Osteocyte (in vitro differentiated cells): ENCODE results near the gene EVC2. TPM values are rescaled to one million over a fixed set of nuclear protein-coding genes. Genes with fewer than 3 reads are reported as not detected.
"Not testable (repeated sequence)": the region's sequence is repeated elsewhere in the genome, so short reads cannot be mapped to it uniquely, and the experiment has no call there.

Source experiments
- DNase-seq: peaks from one replicate; pipeline ENCODE4 v3.0.0; 2021; ENCODE audit warnings: mixed read lengths; ENCODE audit not compliant: unreplicated experiment; ENCODE audit errors: extremely low spot score
- H3K27ac Mint-ChIP-seq: one replicate; pipeline ENCODE4 v1.8.0; 2021; ENCODE audit warnings: mild to moderate bottlenecking, mixed read lengths; ENCODE audit not compliant: unreplicated experiment
- H3K27me3 Mint-ChIP-seq: one replicate; pipeline ENCODE4 v1.8.0; 2021; ENCODE audit warnings: mixed read lengths; ENCODE audit not compliant: unreplicated experiment
- H3K36me3 Mint-ChIP-seq: one replicate; pipeline ENCODE4 v1.8.0; 2021; ENCODE audit warnings: mixed read lengths; ENCODE audit not compliant: unreplicated experiment
- H3K4me1 Mint-ChIP-seq: one replicate; pipeline ENCODE4 v1.8.0; 2021; ENCODE audit warnings: mixed read lengths; ENCODE audit not compliant: unreplicated experiment
- H3K4me3 Mint-ChIP-seq: one replicate; pipeline ENCODE4 v1.8.0; 2021; ENCODE audit warnings: mild to moderate bottlenecking, moderate library complexity, mixed read lengths; ENCODE audit not compliant: unreplicated experiment
- H3K9me3 Mint-ChIP-seq: one replicate; pipeline ENCODE4 v1.8.0; 2021; ENCODE audit warnings: mixed read lengths; ENCODE audit not compliant: unreplicated experiment
- CTCF ChIP-seq: fragments of 200-600 bp; sonication (generic); IDR thresholded peaks from 2 replicates; pipeline ENCODE4 v1.5.0; 2021; ENCODE audit warnings: antibody characterized with exemption, mild to moderate bottlenecking, moderate library complexity
- total RNA-seq: library from RNA; stranded (reverse); gene quantifications from 2 replicates; pipeline ENCODE4 v1.2.1, GENCODE V29; 2021

EVC2 gene
- total RNA-seq, 1 donor from 2014 or later: 3.1 TPM

- no peak for TF ChIP-seq CTCF
- Mint-ChIP-seq H3K9me3 (no peaks in the 10 kb centered on the region), H3K4me1 (peaks cover 3% of the 10 kb centered on the region), H3K27ac (no peak overlapping the region), H3K4me3 (no peak overlapping the region), H3K27me3 (no peaks in the 10 kb centered on the region), H3K36me3 (peaks cover 15% of the 10 kb centered on the region)
- DNase-seq: peak; percentile 65
These were observed 92.8 kb downstream of the EVC2 start for GRCh38 chr4:5615496-5616075.

- Mint-ChIP-seq H3K27me3 (peaks cover 3% of the 10 kb centered on the region), H3K9me3 (no peaks in the 10 kb centered on the region), H3K36me3 (peaks cover 14% of the 10 kb centered on the region), H3K4me3 (no peak overlapping the region), H3K27ac (no peak overlapping the region), H3K4me1 (peaks cover 3% of the 10 kb centered on the region)
- no peak for DNase-seq
- TF ChIP-seq CTCF: no peak
These were observed 96.6 kb downstream of the EVC2 start for GRCh38 chr4:5611750-5612149.

- Mint-ChIP-seq H3K4me3 (no peak overlapping the region), H3K36me3 (peaks cover 6% of the 10 kb centered on the region), H3K27me3 (peaks cover 3% of the 10 kb centered on the region), H3K4me1 (peaks cover 3% of the 10 kb centered on the region), H3K27ac (no peak overlapping the region), H3K9me3 (no peaks in the 10 kb centered on the region)
- no peak for DNase-seq
- no peak for TF ChIP-seq CTCF
These were observed 98.9 kb downstream of the EVC2 start for GRCh38 chr4:5609306-5610007.

- not testable (repeated sequence) for DNase-seq, H3K27me3 Mint-ChIP-seq, H3K4me1 Mint-ChIP-seq, H3K4me3 Mint-ChIP-seq, H3K27ac Mint-ChIP-seq
- peaks cover 15% of the 10 kb centered on the region for H3K9me3 Mint-ChIP-seq
- peaks cover 15% of the 10 kb centered on the region for H3K36me3 Mint-ChIP-seq
These were observed 114.5 kb downstream of the EVC2 start for GRCh38 chr4:5593828-5594227.

GRCh38 chr4:5592272-5592671, 116.1 kb downstream of the EVC2 start:
- H3K9me3 Mint-ChIP-seq: peaks cover 23% of the 10 kb centered on the region
- H3K4me3 Mint-ChIP-seq: no peak overlapping the region
- H3K4me1 Mint-ChIP-seq: no peaks in the 10 kb centered on the region
- no peak for TF ChIP-seq CTCF
- H3K36me3 Mint-ChIP-seq: peaks cover 26% of the 10 kb centered on the region
- DNase-seq: no peak
- no peak overlapping the region for H3K27ac Mint-ChIP-seq
- H3K27me3 Mint-ChIP-seq: peaks cover 7% of the 10 kb centered on the region
